ENCODE data around the gene OR2D2. TPM values are rescaled to one million over a fixed set of nuclear protein-coding genes. Genes with fewer than 3 reads are reported as not detected.

The OR2D2 gene
- total RNA-seq, 2 experiments from 2014 or later = 1.4 to 3.2 TPM

DNA sequence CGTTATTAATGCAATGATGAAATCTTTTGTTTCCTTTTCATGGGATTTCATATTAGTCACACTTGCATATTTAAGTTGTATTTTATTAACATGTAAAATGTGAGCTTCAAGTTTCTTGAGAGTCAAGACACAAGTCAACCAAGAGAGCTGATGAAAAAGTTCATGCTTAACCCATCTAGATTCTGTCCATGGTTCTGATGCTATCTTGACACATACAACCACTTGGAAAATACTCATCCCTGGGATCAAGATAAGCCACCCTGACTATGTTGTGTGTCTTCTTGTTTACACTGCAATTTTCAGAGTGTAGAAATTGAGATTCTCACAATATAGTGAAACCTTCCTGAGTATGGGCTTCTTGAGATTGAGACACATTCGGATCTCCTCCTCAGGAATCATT, 16.5 kb downstream of the OR2D2 start:
- DNase-seq (ENCODE audit: low spot score) = no peak
- no peaks in the 10 kb centered on the region for H3K4me1 ChIP-seq (ENCODE audit: insufficient read depth, low read length, poor library complexity, severe bottlenecking)
- no peak overlapping the region for H2AFZ ChIP-seq (ENCODE audit: low read length)
- no peak overlapping the region for H3K4me3 ChIP-seq (ENCODE audit: low read depth, low read length, poor library complexity, severe bottlenecking)
- ChIA-PET POLR2A (interaction anchor here (1.6 kb wide), 1 partner anchor 12 kb away, joined by 3 read pairs; no protein-coding TSS in a partner anchor), CTCF (ENCODE audit: unreplicated experiment) (no interaction called here)
- no peak overlapping the region for H3K27ac ChIP-seq (ENCODE audit: low read depth, low read length, poor library complexity, severe bottlenecking)
- intact Hi-C loops (cut with micrococcal nuclease; ENCODE audit: unreplicated experiment) = no loop called here
- no TSS peak for BruUV-seq (replicated peaks)
- no peak for TF ChIP-seq EZH2phosphoT487 (IDR thresholded peaks at IDR 0.05; ENCODE audit: borderline replicate concordance, low read depth, low read length)
- TF ChIP-seq, protein P1, sequence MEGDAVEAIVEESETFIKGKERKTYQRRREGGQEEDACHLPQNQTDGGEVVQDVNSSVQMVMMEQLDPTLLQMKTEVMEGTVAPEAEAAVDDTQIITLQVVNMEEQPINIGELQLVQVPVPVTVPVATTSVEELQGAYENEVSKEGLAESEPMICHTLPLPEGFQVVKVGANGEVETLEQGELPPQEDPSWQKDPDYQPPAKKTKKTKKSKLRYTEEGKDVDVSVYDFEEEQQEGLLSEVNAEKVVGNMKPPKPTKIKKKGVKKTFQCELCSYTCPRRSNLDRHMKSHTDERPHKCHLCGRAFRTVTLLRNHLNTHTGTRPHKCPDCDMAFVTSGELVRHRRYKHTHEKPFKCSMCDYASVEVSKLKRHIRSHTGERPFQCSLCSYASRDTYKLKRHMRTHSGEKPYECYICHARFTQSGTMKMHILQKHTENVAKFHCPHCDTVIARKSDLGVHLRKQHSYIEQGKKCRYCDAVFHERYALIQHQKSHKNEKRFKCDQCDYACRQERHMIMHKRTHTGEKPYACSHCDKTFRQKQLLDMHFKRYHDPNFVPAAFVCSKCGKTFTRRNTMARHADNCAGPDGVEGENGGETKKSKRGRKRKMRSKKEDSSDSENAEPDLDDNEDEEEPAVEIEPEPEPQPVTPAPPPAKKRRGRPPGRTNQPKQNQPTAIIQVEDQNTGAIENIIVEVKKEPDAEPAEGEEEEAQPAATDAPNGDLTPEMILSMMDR (conservative IDR thresholded peaks at IDR 0.05; ENCODE audit: low read length) = no peak
- H3K4me2 ChIP-seq (ENCODE audit: low read length) = no peak overlapping the region
- H4K20me1 ChIP-seq (ENCODE audit: insufficient read depth, low read length) = no peaks in the 10 kb centered on the region
- H3K9me2 ChIP-seq (ENCODE audit: insufficient read depth, low read length) = no peaks in the 10 kb centered on the region
- no peaks in the 10 kb centered on the region for H3K36me3 ChIP-seq (ENCODE audit: insufficient read depth, low read length)
- H3K9me3 ChIP-seq (ENCODE audit: low read length) = no peaks in the 10 kb centered on the region
- H3K79me2 ChIP-seq (ENCODE audit: insufficient read depth, low read depth, low read length) = no peaks in the 10 kb centered on the region

DNA sequence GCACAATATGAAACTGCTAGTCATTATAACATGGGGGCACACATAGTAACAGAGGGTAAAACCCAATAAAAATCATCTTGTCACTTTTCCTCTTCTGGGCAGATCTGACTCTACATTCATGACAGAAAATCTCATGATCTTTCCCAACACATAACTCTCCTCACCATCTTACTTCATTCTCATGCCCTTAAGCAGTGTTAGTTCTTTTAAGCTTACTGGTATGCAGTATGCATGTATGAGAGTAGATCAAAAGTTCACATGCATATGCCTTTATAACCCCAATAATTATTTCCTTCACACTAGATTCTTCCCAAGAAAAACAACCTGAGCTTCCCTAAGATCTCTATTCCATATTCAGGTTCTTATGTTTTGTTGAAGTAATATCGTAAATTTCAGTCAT, 21.0 kb downstream of the OR2D2 start:
- POLR2A ChIA-PET = no interaction called here
- intact Hi-C loops (cut with micrococcal nuclease; ENCODE audit: unreplicated experiment) = no loop called here
- Histone ChIP-seq H4K20me1 (ENCODE audit: insufficient read depth, low read length) (no peaks in the 10 kb centered on the region), H3K4me1 (ENCODE audit: insufficient read depth, low read length, poor library complexity, severe bottlenecking) (no peaks in the 10 kb centered on the region), H3K4me3 (ENCODE audit: low read depth, low read length, poor library complexity, severe bottlenecking) (no peak overlapping the region), H2AFZ (ENCODE audit: low read length) (no peak overlapping the region), H3K9me3 (ENCODE audit: low read length) (no peaks in the 10 kb centered on the region), H3K9me2 (ENCODE audit: insufficient read depth, low read length) (no peaks in the 10 kb centered on the region), H3K27ac (ENCODE audit: low read depth, low read length, poor library complexity, severe bottlenecking) (no peak overlapping the region), H3K36me3 (ENCODE audit: insufficient read depth, low read length) (no peaks in the 10 kb centered on the region), H3K4me2 (ENCODE audit: low read length) (no peak overlapping the region), H3K79me2 (ENCODE audit: insufficient read depth, low read depth, low read length) (no peaks in the 10 kb centered on the region)
- TF ChIP-seq, protein P1 (conservative IDR thresholded peaks at IDR 0.05; ENCODE audit: low read length) = no peak
- no peak for TF ChIP-seq EZH2phosphoT487 (IDR thresholded peaks at IDR 0.05; ENCODE audit: borderline replicate concordance, low read depth, low read length)
- DNase-seq (ENCODE audit: low spot score) = no peak
- BruUV-seq (replicated peaks) = no TSS peak
- CTCF ChIA-PET (ENCODE audit: unreplicated experiment) = no interaction called here

DNA sequence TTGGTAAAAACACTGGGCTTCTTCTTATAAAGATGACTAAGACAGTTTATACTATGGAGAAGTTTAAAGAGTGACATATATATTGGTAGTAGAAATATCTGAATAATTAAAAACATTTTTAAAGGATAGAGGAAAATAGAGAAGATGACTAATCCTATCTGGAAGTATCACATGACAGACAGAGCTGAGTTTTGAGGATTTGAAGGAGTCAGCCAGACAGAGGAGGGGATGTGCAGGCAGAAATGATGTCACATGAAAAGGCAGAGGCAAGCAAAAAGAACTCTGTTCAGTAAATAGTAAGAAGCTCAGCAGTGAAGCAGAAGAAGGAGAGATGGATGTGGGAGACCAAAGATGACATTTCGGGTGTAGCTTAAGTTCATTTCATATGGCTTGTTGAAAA, 27.9 kb downstream of the OR2D2 start:
- no peaks in the 10 kb centered on the region for H3K9me2 ChIP-seq (ENCODE audit: insufficient read depth, low read length)
- H3K4me1 ChIP-seq (ENCODE audit: insufficient read depth, low read length, poor library complexity, severe bottlenecking) = no peaks in the 10 kb centered on the region
- no TSS peak for BruUV-seq (replicated peaks)
- H3K79me2 ChIP-seq (ENCODE audit: insufficient read depth, low read depth, low read length) = no peaks in the 10 kb centered on the region
- no peak for DNase-seq (ENCODE audit: low spot score)
- ChIA-PET POLR2A (interaction anchor here (0.5 to 1.7 kb wide), 8 partner anchors 8 to 692 kb away, joined by 3 to 6 read pairs (median 3); no protein-coding TSS in a partner anchor), CTCF (ENCODE audit: unreplicated experiment) (no interaction called here)
- no peak overlapping the region for H3K4me3 ChIP-seq (ENCODE audit: low read depth, low read length, poor library complexity, severe bottlenecking)
- no peaks in the 10 kb centered on the region for H3K36me3 ChIP-seq (ENCODE audit: insufficient read depth, low read length)
- H3K4me2 ChIP-seq (ENCODE audit: low read length) = no peak overlapping the region
- intact Hi-C loops (cut with micrococcal nuclease; ENCODE audit: unreplicated experiment) = no loop called here
- no peaks in the 10 kb centered on the region for H4K20me1 ChIP-seq (ENCODE audit: insufficient read depth, low read length)
- H2AFZ ChIP-seq (ENCODE audit: low read length) = no peak overlapping the region
- no peak overlapping the region for H3K27ac ChIP-seq (ENCODE audit: low read depth, low read length, poor library complexity, severe bottlenecking)
- no peaks in the 10 kb centered on the region for H3K9me3 ChIP-seq (ENCODE audit: low read length)
- TF ChIP-seq, protein P1 (conservative IDR thresholded peaks at IDR 0.05; ENCODE audit: low read length) = no peak
- no peak for TF ChIP-seq EZH2phosphoT487 (IDR thresholded peaks at IDR 0.05; ENCODE audit: borderline replicate concordance, low read depth, low read length)

Data from OCI-LY7 (cell line).